PC-9 (cell line): Measurements from ENCODE around the gene TBC1D2B. TPM values are rescaled to one million over a fixed set of nuclear protein-coding genes. Genes with fewer than 3 reads are reported as not detected.

Source experiments
- BruUV-seq: library from RNA; stranded (reverse); fragments of 400-500 nt; replicated peaks from 2 replicates; lab custom pipeline; 2021; lab: Mats Ljungman, UMichigan
- CTCF ChIA-PET: fragments of 300-600 bp; sonication (Branson Sonifier 250); formaldehyde crosslinking; loops from one replicate; lab custom pipeline; 2022; ENCODE audit warnings: antibody characterized with exemption; lab: Charles Lee
- POLR2A ChIA-PET: fragments of 300-600 bp; sonication (Branson Sonifier 250); formaldehyde crosslinking; loops from one replicate; lab custom pipeline; 2022; ENCODE audit warnings: antibody characterized with exemption; ENCODE audit not compliant: unreplicated experiment; lab: Charles Lee
- DNase-seq, 2 experiments: peaks; one replicate each; pipeline versions ENCODE4 v3.0.0 to v3.0.0-alpha.2; 2015 to 2022; ENCODE audit warnings: mixed read lengths in 1 of 2
- H2AFZ ChIP-seq: fragments of 200-600 bp; sonication (generic); 2 replicates; pipeline ENCODE4 v1.8.1; 2017; ENCODE audit warnings: antibody characterized with exemption
- H3F3A ChIP-seq: fragments of 200-600 bp; sonication (generic); 2 replicates; pipeline ENCODE4 v1.8.1; 2017; ENCODE audit warnings: antibody characterized with exemption, mild to moderate bottlenecking, low read depth; ENCODE audit not compliant: insufficient read depth
- H3K27ac ChIP-seq: fragments of 200-600 bp; sonication (generic); 2 replicates; pipeline ENCODE4 v1.6.1; 2016; ENCODE audit warnings: mixed run types
- H3K27me3 ChIP-seq: fragments of 200-600 bp; sonication (generic); 2 replicates; pipeline ENCODE4 v1.6.1; 2016; ENCODE audit warnings: low read depth, mixed run types; ENCODE audit not compliant: insufficient read depth
- H3K36me3 ChIP-seq: fragments of 200-600 bp; sonication (generic); 2 replicates; pipeline ENCODE4 v1.6.1; 2016; ENCODE audit warnings: low read depth, mixed run types
- H3K4me1 ChIP-seq: fragments of 200-600 bp; sonication (generic); replicated peaks from 2 replicates; pipeline ENCODE4 v1.6.1; 2016; ENCODE audit warnings: mixed run types; ENCODE audit not compliant: insufficient read depth
- H3K4me2 ChIP-seq: fragments of 200-600 bp; sonication (generic); 2 replicates; pipeline ENCODE4 v1.6.1; 2017; ENCODE audit warnings: mixed run types
- H3K4me3 ChIP-seq: fragments of 200-600 bp; sonication (generic); 2 replicates; pipeline ENCODE4 v1.6.1; 2016; ENCODE audit warnings: mixed run types
- H3K79me2 ChIP-seq: fragments of 200-600 bp; sonication (generic); 2 replicates; pipeline ENCODE4 v1.6.1; 2017; ENCODE audit warnings: low read depth, mixed run types
- H3K9me2 ChIP-seq: fragments of 200-600 bp; sonication (generic); 2 replicates; pipeline ENCODE4 v1.8.1; 2017; ENCODE audit warnings: mild to moderate bottlenecking; ENCODE audit not compliant: insufficient read depth
- H3K9me3 ChIP-seq: fragments of 200-600 bp; sonication (generic); 2 replicates; pipeline ENCODE4 v1.8.1; 2016; ENCODE audit warnings: low read depth; ENCODE audit not compliant: insufficient read depth
- H4K20me1 ChIP-seq: fragments of 200-600 bp; sonication (generic); 2 replicates; pipeline ENCODE4 v1.8.1; 2017; ENCODE audit not compliant: insufficient read depth
- CTCF ChIP-seq: fragments of 200-600 bp; sonication (generic); conservative IDR thresholded peaks from 2 replicates; pipeline ENCODE4 v1.6.1; 2017; ENCODE audit warnings: mixed run types, antibody characterized with exemption, mild to moderate bottlenecking, moderate library complexity
- EZH2 ChIP-seq: fragments of 200-600 bp; sonication (generic); IDR thresholded peaks from 2 replicates; pipeline ENCODE4 v1.8.0; 2017; ENCODE audit warnings: antibody characterized with exemption, low read depth
- intact Hi-C: fragments of 100-400 bp; cut with micrococcal nuclease; formaldehyde crosslinking; loops from one replicate; pipeline ENCODE4 v1.10.0; 2022; ENCODE audit not compliant: unreplicated experiment
- total RNA-seq: library from RNA; stranded (reverse); gene quantifications from 2 replicates; pipeline ENCODE4 v1.2.3, GENCODE V29; 2021

Gene TBC1D2B
- total RNA-seq, 1 experiment from 2014 or later = 27.7 TPM

GRCh38 chr15:78102211-78102610 lies 24.7 kb upstream of the TBC1D2B start:
- POLR2A ChIA-PET = no interaction called here
- CTCF ChIA-PET = no interaction called here
- Histone ChIP-seq H3K9me3 (no peaks in the 10 kb centered on the region), H3K27me3 (no peaks in the 10 kb centered on the region), H3K27ac (no peak overlapping the region), H3K79me2 (no peaks in the 10 kb centered on the region), H3K9me2 (no peaks in the 10 kb centered on the region), H3K36me3 (no peaks in the 10 kb centered on the region), H3K4me1 (peaks cover 46% of the 10 kb centered on the region), H3F3A (peaks cover 9% of the 10 kb centered on the region; the same call in 1 of the 2 replicates), H3K4me3 (no peak overlapping the region), H2AFZ (no peak overlapping the region), H3K4me2 (peak overlapping the region; percentile 60), H4K20me1 (no peaks in the 10 kb centered on the region)
- no peak for TF ChIP-seq CTCF
- BruUV-seq = no TSS peak
- DNase-seq = no peak
- intact Hi-C loops = no loop called here

GRCh38 chr15:78101423-78102105 lies 24.1 kb upstream of the TBC1D2B start:
- H3K9me3 ChIP-seq = no peaks in the 10 kb centered on the region
- peak overlapping the region; percentile 30; the same call in 1 of the 2 replicates for H3K27ac ChIP-seq
- no TSS peak for BruUV-seq
- CTCF ChIA-PET = no interaction called here
- H3K79me2 ChIP-seq = no peaks in the 10 kb centered on the region
- peaks cover 9% of the 10 kb centered on the region; the same call in 1 of the 2 replicates for H3F3A ChIP-seq
- H3K27me3 ChIP-seq = no peaks in the 10 kb centered on the region
- peak overlapping the region; percentile 60 for H3K4me2 ChIP-seq
- intact Hi-C loops = no loop called here
- no peak overlapping the region for H2AFZ ChIP-seq
- POLR2A ChIA-PET = no interaction called here
- H3K9me2 ChIP-seq = no peaks in the 10 kb centered on the region
- peaks cover 46% of the 10 kb centered on the region for H3K4me1 ChIP-seq
- H4K20me1 ChIP-seq = no peaks in the 10 kb centered on the region
- H3K36me3 ChIP-seq = no peaks in the 10 kb centered on the region
- TF ChIP-seq CTCF = no peak
- no peak for TF ChIP-seq EZH2
- H3K4me3 ChIP-seq = no peak overlapping the region
- peak; percentile 47 to 88 for DNase-seq

- H3K27ac ChIP-seq = peak overlapping the region; percentile 30; the same call in 1 of the 2 replicates
- BruUV-seq = no TSS peak
- peaks cover 46% of the 10 kb centered on the region for H3K4me1 ChIP-seq
- POLR2A ChIA-PET = no interaction called here
- H3K79me2 ChIP-seq = no peaks in the 10 kb centered on the region
- intact Hi-C loops = no loop called here
- H3K9me2 ChIP-seq = no peaks in the 10 kb centered on the region
- H3F3A ChIP-seq = peaks cover 9% of the 10 kb centered on the region; the same call in 1 of the 2 replicates
- H3K9me3 ChIP-seq = no peaks in the 10 kb centered on the region
- TF ChIP-seq CTCF (no peak), EZH2 (no peak)
- no peaks in the 10 kb centered on the region for H3K36me3 ChIP-seq
- peak overlapping the region; percentile 60 for H3K4me2 ChIP-seq
- no peaks in the 10 kb centered on the region for H3K27me3 ChIP-seq
- H3K4me3 ChIP-seq = no peak overlapping the region
- no peak overlapping the region for H2AFZ ChIP-seq
- CTCF ChIA-PET = no interaction called here
- DNase-seq = no peak
- H4K20me1 ChIP-seq = no peaks in the 10 kb centered on the region
Observed at GRCh38 chr15:78100886-78101285, 23.4 kb upstream of the TBC1D2B start.
